Suprapubic skin (tissue), 4 donors: ENCODE results near the gene MAST1.

Source experiments
- CTCF ChIP-seq, 2 donors: fragments of 200-600 bp in 1 of 2; fragments of 450-650 bp in 1 of 2; sonication (generic) in 1 of 2; IDR thresholded peaks; one replicate each; pipeline ENCODE4 v1.5.1; 2016 to 2019; ENCODE audit warnings: antibody characterized with exemption in 2 of 2, mild to moderate bottlenecking in 1 of 2, moderate library complexity in 1 of 2
- POLR2A ChIP-seq, 2 donors: fragments of 450-650 bp; IDR thresholded peaks; one replicate each; pipeline ENCODE4 v1.6.1; 2017; ENCODE audit warnings: antibody characterized with exemption in 2 of 2, mild to moderate bottlenecking in 2 of 2, moderate library complexity in 2 of 2
- POLR2AphosphoS5 ChIP-seq, 3 donors: sonication (generic); formaldehyde crosslinking; IDR thresholded peaks; one replicate each; pipeline ENCODE4 v1.6.1; 2017; ENCODE audit warnings: antibody characterized with exemption in 3 of 3

DNA sequence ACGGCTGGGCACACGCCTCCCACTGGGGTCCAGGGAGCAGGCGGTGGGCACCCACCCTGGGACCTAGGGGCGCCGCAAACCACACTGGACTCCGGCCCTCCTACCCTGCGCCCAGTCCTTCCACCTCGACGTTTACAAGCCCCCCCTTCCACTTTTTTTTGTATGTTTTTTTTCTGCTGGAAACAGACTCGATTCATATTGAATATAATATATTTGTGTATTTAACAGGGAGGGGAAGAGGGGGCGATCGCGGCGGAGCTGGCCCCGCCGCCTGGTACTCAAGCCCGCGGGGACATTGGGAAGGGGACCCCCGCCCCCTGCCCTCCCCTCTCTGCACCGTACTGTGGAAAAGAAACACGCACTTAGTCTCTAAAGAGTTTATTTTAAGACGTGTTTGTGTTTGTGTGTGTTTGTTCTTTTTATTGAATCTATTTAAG lies 45.4 kb upstream of the MAST1 start:
- TF ChIP-seq CTCF (IDR thresholded peaks at IDR 0.05) (no peak), POLR2A (IDR thresholded peaks at IDR 0.05) (no peak), POLR2AphosphoS5 (IDR thresholded peaks at IDR 0.05) (no peak)
